NCI-H526 treated with DMSO at 0.1 percent for 48 hours (cell line): ENCODE results near the gene LTC4S.
"Not testable (repeated sequence)": the region's sequence is repeated elsewhere in the genome, so short reads cannot be mapped to it uniquely, and the experiment has no call there.

Experiments used
- DNase-seq: peaks from one replicate; lab custom pipeline; 2025; lab: John Stamatoyannopoulos, UW

Gene LTC4S

DNA sequence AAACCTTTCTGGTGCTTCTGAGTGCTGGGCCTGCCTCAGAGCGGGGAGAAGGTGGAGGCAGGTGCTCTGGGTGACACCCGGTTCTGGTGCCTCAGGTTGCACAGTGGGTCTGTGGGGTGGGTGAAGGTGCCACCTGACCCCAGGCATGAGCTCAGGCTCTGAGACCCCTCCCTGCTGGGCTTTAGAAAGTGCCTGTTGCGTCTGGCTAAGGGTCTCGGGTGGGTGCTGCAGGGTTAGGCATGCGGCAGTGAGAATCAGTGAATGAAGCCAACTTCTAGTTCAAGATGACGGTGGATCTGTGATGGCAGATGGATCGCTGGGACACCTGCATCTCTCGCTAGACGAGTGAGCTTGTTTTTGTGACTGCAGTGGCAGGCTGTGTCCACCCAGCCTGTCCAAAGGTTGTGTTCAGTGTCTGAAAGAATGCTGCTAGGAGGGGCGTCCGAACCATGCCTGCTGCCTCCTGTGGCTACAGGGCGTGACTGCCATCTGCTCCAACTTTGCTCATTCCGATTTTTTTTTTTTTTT is 31.9 kb downstream of the LTC4S start:
- DNase-seq = no peak

DNA sequence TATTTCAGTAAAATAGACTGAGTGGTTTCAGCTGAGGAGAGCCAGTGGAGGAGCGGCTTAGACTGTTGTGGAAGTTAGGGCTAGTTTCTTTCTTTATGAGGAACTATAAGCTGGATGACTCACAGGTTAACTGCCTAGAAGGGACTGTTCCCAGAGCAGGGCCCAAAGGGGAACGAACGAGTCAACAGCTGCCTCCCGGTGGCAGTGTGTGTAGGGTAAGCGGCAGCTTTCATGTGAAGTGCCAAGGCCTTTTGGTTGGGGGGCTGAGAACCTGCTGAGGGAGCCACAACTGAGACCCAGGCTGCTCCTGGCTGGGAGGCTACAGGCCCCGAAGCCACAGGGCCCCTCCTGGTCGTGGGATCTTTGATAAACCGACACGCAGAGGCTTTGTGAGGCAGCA is 33.9 kb downstream of the LTC4S start:
- no peak for DNase-seq

DNA sequence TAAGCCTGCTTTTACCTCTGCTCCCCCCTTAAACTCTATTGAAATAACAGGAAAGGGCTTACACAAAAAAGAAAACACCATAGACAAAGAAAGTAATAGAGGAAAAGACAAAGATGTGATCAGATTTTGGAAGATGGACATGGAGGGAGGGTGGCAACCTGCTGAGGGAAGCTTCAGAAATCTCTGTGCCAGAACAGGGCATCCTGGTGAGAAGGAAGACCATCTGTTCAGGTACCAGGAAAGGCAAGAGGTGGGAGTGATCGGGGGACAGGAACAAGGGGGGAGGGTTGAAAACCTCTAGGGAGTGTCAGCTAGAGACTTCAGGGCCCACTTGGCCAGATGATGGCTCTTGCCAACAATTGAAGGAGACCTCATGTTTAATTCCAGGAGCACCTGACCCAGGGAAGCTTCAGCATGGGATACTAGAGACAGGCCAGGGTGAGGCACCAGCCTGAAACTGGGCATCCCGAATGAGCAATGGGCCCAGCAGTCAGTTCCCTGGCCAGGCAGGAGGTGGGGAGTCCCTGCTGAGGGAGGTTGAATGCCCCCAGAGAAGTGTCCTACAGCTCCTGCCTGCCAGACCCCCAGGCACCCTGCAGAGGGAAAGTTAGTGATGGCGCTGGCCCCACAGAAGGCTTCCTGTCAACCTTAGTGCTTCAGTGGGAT is 35.1 kb downstream of the LTC4S start:
- no peak for DNase-seq

DNA sequence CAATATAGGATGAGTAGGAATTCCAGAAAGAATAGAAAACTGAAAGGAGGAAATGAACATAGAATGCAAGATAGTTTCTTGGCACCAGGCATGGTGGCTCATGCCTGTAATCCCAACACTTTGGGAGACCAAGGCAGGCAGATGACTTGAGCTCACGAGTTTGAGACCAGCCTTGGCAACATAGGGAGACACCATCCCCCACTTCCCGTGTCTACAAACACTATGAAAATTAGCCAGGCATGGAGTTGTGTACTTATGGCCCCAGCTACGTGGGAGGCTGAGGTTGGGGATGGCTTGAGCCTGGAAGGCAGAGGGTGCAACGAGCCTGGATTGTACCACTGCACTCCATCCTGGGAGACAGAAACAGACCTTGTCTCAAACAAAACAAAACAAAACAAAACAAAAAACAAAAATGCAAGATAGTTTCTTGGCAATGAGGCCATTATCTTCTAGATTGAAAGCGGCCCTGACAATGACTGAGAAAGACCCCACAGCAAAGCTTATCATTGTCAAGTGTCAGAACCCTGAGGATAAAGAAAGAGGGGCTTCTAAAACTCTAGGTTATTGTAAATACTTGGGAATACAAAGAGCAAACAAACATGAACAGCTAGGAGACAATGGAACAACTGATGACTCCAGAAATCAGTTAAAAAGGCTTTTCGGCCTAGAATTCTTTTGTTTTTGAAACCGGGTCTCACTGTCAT is 36.1 kb downstream of the LTC4S start:
- no peak for DNase-seq

DNA sequence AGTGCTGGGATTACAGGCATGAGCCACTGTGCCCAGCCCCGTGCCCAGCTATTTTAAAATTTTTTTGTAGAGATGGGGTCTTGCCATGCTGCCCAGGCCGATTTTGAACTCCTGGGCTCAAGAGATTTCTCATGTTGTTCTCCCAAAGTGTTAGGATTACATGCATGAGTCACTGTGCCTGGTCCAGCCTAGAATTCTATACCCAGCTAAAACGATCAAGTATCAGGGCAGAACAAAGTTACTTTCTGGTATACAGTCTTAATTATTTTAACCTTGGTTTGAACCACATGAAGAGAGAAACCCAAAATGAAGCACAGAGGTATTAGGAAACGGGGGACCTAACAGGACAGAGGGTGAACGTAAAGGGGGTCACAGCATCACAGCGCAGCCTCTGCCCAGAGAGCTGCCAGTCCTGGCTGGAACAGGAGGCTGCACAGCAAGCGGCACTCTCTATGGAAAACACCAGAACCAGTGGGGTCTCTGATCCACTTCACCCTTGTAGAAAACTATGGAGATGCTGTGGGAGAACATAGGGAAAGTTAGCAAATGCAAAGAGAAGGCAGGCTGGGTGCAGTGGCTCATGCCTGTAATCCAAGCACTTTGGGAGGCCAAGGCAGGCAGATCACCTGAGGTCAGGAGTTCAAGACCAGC is 37.2 kb downstream of the LTC4S start:
- no peak for DNase-seq

DNA sequence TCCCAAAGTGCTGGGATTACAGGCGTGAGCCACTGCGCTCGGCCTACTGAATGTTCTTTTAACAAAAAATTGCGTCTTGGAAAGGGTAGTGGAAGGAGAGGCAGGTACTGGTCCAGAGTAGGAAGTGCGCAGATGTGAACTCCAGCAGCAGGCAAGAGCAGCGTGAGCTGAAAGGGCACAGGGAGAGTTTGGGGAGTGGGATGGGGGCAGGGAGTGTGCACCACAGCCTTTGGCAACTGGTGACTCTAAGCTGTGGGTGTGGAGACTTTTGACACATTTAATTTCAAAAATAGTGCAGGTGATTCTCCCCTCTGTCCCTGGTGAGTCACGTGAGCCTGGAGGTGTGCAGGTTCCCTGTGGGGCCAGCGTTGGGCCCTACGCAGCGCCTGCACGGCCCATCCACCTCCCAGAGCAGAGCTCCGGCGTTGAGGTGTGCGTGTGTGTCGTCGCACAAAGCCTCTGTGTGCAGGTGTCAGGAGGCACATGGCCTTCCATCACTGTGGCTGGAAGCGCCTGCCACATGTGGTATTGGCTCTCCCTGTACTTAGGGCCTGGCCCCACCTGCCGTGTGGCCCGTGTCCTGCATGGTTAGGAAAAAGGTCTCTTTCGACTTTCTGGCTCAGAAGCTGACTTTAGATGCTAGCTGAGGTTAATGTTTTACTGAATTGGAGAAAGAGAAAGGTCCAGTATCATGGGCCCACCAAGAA is 38.4 kb downstream of the LTC4S start:
- DNase-seq = no peak

DNA sequence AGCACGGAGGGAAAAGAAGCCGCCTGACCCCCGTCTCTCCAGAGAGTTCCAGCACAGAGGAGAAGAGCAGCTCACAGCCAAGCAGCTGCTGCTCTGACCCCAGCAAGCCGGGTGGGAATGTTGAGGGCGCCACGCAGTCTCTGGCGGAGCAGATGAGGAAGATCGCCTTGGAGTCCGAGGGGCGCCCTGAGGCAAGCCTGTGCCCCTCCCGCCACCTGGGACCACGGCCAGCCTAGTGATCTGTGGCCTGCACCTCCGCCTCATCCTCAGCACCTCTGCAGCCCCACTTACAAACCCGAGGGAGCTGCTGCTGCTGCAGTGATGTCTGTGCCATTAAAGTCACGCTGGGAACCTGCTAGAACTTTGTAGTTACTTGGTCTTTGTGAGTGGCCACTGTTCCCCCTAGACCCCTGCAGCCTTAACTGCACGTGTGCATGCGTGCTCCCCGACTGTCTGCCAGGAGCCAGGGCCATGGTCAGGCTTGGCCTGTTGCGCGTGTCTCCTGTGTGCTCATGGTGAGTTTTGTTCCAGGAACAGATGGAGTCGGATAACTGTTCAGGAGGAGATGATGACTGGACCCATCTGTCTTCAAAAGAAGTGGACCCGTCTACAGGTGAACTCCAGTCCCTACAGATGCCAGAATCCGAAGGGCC is 39.4 kb downstream of the LTC4S start:
- DNase-seq = no peak

DNA sequence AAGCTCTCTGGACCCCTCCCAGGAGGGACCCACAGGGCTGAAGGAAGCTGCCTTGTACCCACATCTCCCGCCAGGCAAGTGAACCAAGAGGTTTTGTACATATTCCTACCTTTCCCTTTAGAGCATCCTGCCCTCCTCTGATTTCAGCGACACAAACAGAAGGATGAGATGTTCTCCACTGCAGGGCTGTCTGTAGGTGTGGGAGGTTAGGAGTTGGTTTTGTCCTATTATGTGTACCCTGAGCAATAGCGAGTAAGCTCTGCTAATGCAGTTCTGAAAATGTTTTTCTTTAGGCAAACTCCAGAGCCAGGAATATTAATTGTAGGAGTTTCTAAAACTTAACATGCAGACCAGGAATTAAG is 39.9 kb downstream of the LTC4S start:
- no peak for DNase-seq

DNA sequence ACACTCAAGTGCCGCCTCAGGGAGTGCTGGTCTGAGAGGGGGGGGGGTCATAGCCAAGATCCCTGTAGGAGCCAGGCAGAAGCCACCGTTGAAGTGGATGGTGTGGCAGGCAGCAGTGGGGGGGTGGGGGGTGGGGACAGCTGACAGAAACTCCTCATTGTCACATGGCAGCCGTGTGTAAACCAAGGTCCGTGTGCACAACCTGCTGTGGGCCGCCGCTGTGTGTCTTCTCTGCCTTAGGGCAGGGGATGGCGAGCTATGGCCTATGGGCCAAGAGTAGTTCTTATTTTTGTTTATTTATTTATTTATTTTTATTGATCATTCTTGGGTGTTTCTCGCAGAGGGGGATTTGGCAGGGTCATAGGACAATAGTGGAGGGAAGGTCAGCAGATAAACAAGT is 40.3 kb downstream of the LTC4S start:
- no peak for DNase-seq

DNA sequence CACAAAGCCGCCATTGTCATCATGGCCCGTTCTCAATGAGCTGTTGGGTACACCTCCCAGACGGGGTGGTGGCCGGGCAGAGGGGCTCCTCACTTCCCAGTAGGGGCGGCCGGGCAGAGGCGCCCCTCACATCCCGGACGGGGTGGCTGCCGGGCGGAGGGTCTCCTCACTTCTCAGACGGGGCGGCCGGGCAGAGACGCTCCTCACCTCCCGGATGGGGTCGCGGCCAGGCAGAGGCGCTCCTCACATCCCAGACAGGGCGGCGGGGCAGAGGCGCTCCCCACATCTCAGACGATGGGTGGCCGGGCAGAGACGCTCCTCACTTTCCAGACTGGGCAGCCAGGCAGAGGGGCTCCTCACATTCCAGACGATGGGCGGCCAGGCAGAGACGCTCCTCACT is 41.1 kb downstream of the LTC4S start:
- DNase-seq = not testable (repeated sequence)

DNA sequence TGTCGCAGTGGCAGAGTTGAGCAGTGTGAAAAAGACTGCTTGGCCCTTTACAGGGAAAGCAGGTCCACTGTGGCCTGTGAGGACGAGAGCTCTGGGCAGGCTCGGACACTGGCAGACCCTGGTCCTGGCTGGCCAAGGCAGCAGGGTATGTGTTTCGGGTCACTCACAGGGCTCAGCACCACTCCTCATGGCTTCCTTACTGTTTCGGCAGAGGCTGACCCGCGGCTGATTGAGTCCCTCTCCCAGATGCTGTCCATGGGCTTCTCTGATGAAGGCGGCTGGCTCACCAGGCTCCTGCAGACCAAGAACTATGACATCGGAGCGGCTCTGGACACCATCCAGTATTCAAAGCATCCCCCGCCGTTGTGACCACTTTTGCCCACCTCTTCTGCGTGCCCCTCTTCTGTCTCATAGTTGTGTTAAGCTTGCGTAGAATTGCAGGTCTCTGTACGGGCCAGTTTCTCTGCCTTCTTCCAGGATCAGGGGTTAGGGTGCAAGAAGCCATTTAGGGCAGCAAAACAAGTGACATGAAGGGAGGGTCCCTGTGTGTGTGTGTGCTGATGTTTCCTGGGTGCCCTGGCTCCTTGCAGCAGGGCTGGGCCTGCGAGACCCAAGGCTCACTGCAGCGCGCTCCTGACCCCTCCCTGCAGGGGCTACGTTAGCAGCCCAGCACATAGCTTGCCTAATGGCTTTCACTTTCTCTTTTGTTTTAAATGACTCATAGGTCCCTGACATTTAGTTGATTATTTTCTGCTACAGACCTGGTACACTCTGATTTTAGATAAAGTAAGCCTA is 42.6 kb downstream of the LTC4S start:
- DNase-seq = no peak

DNA sequence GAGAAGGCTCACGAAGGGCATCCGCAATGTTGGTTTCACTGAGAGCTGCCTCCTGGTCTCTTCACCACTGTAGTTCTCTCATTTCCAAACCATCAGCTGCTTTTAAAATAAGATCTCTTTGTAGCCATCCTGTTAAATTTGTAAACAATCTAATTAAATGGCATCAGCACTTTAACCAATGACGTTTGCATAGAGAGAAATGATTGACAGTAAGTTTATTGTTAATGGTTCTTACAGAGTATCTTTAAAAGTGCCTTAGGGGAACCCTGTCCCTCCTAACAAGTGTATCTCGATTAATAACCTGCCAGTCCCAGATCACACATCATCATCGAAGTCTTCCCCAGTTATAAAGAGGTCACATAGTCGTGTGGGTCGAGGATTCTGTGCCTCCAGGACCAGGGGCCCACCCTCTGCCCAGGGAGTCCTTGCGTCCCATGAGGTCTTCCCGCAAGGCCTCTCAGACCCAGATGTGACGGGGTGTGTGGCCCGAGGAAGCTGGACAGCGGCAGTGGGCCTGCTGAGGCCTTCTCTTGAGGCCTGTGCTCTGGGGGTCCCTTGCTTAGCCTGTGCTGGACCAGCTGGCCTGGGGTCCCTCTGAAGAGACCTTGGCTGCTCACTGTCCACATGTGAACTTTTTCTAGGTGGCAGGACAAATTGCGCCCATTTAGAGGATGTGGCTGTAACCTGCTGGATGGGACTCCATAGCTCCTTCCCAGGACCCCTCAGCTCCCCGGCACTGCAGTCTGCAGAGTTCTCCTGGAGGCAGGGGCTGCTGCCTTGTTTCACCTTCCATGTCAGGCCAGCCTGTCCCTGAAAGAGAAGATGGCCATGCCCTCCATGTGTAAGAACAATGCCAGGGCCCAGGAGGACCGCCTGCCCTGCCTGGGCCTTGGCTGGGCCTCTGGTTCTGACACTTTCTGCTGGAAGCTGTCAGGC is 43.6 kb downstream of the LTC4S start:
- DNase-seq = no peak

DNA sequence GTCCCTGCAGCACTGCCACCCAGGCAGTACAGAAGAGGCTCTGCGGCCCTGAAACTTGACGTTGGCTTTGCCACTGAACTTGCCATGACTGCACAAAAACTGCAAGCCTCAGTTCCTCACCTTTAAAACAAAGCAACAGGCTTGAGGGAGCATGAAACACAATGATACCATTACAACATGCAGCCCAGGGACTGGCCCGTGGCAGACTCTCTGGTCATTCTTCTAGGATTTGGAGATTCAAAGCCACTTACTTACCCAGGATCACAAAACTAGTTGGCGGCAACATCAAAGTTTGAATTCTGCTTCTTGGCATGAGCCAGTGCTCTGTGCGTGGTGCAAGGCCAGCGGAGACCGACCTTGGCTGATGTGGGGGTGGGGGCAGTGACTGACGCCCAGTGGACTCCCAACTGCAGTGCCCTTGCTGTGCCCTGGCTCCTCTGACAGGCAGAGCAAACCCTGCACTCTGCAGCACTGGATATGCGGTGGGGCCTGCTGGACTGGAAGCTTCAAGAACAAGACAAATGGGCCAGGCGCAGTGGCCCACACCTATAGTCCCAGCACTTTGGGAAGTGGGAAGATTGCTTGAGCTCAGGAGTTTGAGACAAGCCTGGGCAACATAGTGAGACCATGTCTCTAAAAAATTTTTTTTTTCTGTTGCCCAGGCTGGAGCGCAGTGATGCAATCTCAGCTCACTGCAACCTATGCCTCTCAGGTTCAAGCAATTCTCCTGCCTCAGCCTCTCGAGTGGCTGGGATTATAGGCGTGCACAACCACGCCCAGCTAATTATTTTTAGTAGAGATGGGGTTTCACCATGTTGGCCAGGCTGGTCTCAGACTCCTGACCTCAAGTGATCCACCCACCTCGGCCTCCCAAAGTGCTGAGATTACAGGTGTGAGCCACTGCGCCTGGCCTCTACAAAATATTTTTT is 45.8 kb downstream of the LTC4S start:
- DNase-seq = no peak

DNA sequence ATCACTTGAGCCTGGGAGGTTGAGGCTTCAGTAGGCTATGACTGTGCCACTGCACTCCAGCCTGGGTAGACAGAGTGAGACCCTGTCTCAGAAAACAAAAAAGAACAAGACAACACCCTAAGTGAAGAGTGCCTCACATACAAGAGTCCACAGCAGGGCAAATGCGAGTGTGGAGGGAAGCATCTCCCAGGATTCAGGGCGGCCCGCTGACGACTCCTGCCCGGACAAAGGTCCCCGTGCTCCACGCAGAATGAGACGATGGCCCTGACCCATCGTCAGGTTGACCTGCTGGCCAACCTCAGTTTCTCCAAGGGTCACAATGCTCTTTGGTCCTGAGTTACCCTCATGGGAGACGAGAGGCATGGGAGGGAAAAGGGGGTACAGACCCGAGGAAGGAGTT is 46.5 kb downstream of the LTC4S start:
- no peak for DNase-seq

DNA sequence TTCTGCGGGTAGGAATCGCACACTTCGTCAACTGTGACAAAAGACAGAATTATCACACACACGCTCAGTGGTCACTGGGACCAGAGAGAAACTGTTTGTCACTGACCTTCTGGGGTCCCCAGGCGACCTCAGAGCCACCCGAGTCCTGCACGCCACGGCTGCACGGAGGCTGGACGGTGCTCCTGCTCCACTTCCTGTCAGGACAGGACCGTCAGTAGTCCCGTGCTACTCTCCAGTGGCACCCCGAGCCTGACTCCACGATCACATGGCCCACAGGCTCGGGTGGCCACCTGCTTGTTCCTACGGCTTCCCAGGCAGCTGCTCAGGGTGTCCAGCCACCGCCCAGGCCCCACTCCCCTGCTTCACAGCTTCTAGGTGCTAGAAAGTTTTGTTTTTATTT is 47.0 kb downstream of the LTC4S start:
- no peak for DNase-seq

DNA sequence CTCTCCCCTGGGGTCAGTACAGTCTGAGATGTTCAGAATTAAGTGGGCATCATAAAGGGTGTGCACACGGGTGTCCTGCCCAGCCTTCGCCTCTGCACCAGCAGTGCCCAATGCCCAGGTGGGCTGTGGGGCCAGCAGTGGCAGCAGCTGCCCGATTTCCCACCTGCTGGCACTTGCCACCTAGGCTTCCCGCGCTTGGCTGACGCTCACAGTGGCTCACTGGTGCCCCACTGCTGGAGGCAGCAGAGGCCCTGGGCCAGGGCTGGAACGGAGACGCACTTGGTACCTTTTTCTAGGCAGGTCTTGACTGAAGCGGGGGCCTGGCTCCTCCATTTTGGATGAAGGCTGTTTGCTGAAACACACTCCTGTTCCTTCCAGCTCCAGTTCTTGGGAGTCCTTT is 47.8 kb downstream of the LTC4S start:
- no peak for DNase-seq
